ENCODE data around the gene SH3BGRL3.
"Not testable (repeated sequence)": the region's sequence is repeated elsewhere in the genome, so short reads cannot be mapped to it uniquely, and the experiment has no call there.

SH3BGRL3 gene

GRCh38 chr1:26290882-26291261, 11.0 kb downstream of the SH3BGRL3 start:
- no peak for DNase-seq (ENCODE audit: low read depth)

DNA sequence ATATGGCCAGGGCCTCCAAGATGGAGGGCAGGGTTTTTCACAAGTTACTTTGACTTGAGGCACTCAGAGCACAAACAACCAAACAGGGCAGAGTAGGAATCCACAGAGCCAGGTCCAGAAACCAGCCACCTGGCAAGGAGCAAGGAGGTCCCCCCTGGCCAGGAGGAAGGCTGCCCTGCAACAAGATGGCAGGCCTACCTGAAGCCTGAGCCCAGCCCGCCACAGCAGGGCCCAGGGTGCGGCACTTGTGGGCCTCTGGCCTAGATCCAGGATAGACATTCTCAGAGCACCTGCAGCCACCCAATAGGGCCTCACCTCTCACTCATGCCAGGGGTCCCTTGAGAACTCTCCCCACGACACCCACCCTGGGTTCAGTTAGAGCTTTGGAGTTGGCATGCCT, 11.5 kb downstream of the SH3BGRL3 start:
- no peak for DNase-seq (ENCODE audit: low read depth)

GRCh38 chr1:26291939-26292338, 12.1 kb downstream of the SH3BGRL3 start:
- no peak for DNase-seq (ENCODE audit: low read depth)

DNA sequence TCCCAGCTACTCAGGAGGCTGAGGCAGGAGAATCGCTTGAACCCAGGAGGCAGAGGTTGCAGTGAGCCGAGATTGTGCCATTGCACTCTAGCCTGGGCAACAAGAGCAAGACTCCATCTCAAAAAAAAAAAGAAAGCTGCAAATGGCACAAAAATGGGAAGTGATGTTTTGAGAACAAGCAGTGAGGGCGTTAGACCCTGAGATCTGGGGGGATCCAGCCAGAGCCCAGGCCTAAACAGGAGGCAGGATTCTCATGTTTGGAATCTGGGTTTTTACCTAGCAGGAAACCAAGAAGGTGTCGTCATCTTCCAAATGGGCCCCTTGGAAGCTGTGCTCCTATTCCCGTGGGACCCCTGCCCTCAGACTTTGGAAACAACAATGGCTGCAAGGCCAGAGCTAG, 12.8 kb downstream of the SH3BGRL3 start:
- DNase-seq (ENCODE audit: low read depth): not testable (repeated sequence)

DNA sequence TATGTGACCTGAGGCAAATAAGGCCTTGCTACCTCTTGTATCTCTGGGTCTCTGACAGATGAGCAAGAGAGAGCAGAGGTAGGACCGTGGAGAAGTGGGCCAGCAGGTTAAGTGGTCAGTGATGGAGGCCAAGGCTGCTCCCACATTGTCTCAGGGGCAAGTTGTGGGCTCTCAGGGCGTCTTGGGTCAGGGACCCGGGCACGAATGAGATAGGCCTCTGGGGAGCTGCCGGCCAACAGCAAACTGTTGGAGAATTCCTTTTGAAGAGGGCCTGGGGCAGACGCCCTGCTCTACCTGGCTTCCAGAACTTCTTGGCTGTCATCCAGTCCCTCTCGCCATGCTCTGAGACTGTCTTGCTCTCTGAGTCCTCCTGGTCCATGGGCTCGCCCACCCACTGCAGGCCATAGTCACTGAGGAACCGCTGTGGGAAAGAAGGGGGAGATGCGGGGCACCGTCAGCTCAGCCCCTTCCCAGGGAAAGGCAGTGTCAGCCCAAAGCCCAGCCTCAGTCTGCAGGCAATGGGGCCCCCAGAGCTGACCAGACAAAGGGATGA, 14.1 kb downstream of the SH3BGRL3 start:
- DNase-seq (ENCODE audit: low read depth): no peak

GRCh38 chr1:26295194-26296138, 15.6 kb downstream of the SH3BGRL3 start:
- DNase-seq (ENCODE audit: low read depth): no peak

GRCh38 chr1:26296340-26297056, 16.6 kb downstream of the SH3BGRL3 start:
- no peak for DNase-seq (ENCODE audit: low read depth)

DNA sequence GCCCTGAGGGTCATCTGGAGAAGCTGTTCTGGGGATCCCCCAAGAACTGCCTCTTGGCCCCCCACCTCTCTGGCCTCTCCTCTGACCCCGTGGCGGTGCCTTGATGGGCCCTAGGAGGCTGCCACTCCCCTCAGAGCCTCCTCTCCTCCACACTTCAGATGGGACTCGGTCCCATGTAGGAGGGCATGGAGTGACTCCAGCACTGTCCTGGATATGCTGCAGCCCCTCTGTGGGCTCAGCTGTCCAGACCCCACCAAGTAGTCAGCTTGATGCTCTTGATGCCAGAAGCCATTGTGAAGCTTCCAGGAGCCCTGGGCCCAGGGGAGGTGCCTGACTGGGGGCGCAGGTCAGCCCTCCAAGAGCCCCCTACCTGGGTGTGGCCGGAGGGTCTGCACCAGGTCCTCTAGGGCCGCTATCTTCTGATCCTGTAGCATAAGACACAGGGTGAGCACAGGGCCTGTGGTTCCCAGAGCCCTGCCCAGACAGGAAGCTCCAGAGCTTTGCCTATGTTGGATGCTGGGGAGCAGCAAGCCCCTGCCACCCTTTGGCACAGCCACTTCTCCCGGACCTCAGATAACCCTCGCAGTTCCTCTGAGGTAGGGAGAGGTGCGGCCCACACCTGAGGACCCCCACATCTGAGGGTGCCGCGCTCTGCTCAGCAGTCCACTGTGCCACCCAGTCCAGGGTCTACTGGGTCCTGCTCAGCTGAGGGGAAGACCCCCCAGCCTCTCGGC, 17.3 kb downstream of the SH3BGRL3 start:
- no peak for DNase-seq (ENCODE audit: low read depth)

DNA sequence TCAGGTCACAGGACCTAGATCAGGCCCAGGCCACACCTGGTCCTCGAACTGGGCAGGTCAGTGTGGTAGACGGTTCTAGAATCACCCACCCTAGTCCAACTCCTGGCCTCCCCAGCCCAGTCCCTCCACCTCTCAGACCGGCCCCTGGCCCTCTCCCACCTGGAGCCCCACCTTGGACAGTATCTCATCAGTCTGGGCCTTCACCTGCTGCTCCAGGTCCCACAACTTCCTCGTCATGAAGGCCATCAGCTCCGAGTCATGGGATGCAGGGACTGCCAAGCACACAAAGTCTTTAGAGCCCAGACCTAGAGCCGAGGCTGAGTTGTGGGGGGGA, 17.9 kb downstream of the SH3BGRL3 start:
- DNase-seq (ENCODE audit: low read depth): no peak

- DNase-seq (ENCODE audit: low read depth): no peak
Observed at GRCh38 chr1:26300578-26301275, 20.8 kb downstream of the SH3BGRL3 start.

GRCh38 chr1:26302733-26303405, 23.0 kb downstream of the SH3BGRL3 start:
- DNase-seq (ENCODE audit: low read depth): no peak

GRCh38 chr1:26305667-26306289, 25.9 kb downstream of the SH3BGRL3 start:
- DNase-seq (ENCODE audit: low read depth): no peak

GRCh38 chr1:26306290-26307229, 26.7 kb downstream of the SH3BGRL3 start, which contains the start of gene UBXN11:
TSS of gene UBXN11 (minus strand) at chr1:26306636. CDS start at chr1:26302883, 3,753 bp downstream.
- peak; percentile 88 for DNase-seq (ENCODE audit: low read depth)

- no peak for DNase-seq (ENCODE audit: low read depth)
Observed at GRCh38 chr1:26307363-26307781, 27.5 kb downstream of the SH3BGRL3 start.

DNA sequence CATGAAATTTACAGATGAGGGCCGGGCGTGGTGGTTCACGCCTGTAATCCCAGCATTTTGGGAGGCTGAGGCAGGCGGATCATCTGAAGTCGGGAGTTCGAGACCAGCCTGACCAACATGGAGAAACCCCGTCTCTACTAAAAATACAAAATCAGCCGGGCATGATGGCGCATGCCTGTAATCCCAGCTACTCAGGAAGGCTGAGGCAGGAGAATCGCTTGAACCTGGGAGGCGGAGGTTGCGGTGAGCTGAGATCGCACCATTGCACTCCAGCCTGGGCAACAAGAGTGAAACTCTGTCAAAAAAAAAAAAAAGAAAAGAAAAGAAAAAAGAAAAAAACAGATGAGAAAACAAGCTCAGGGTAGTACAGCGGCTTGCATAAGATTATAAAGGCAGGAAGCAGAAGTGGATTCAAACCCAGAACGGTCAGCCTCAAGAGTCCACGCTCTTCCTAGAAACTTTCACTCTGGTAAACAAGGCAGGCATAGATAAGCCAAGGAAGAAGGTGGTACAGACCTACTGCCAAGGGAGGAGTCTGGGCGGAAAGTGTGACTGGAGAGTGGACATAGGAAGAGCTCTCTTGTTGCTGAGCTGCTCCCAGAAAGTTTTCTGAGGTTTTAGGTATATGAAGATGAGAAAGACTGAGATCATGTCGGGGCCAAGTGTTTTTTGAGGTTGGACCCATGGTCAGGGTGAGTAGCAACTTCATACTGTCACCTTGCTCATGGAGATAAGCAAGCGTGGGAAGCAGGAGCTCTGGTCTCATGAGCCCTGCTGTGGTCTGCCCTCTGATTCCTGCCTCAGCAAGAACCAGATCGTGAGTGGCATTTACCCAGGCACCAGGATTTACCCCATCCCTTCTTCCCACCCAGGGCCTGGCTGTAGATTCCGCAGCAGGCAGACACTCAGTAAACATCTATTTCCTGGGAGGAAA, 28.3 kb downstream of the SH3BGRL3 start:
- not testable (repeated sequence) for DNase-seq (ENCODE audit: low read depth)

- no peak for DNase-seq (ENCODE audit: low read depth)
Observed at GRCh38 chr1:26314501-26314900, 34.6 kb downstream of the SH3BGRL3 start.

GRCh38 chr1:26315874-26316850, 36.3 kb downstream of the SH3BGRL3 start:
- DNase-seq (ENCODE audit: low read depth): no peak
